Measurements from ENCODE around the gene NPHP4. TPM values are rescaled to one million over a fixed set of nuclear protein-coding genes. Genes with fewer than 3 reads are reported as not detected.

The NPHP4 gene
- total RNA-seq, 1 donor from 2014 or later: 8.6 TPM

DNA sequence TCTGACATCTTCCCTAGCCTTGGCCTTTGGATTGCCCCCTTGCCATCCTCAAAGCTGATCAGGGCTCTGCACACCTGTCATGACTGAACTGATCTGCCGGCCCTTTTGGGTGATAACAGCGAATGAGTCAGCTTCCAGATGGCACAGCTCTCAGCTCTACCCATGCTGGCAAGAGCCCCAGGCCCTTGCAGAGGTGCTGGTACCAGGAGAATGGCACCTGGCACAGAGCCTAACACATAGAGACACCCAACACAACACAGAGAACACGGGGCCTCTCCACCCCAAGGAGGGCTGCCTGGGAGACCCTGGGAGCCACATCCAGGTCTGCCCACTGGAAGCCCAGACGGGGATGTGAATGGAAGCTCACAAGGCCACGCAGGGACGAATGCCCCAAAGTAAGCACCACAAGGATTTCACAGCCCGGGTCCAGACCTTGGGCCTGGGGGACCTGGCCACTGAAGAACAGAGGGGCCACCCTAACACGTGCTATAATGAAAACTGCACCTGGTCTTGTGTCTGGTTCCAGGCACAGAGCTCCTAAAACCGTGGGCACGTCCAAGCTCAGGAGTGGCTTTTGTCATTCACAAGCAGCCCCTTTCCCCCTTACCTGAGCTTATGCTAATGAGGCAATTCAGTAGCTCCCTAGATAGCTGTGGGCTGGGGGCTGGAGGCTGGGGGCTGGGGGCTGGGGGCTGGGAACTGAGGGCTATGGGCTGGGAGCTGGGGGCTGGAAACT lies 160.5 kb downstream of the NPHP4 start:
- no peak for DNase-seq

DNA sequence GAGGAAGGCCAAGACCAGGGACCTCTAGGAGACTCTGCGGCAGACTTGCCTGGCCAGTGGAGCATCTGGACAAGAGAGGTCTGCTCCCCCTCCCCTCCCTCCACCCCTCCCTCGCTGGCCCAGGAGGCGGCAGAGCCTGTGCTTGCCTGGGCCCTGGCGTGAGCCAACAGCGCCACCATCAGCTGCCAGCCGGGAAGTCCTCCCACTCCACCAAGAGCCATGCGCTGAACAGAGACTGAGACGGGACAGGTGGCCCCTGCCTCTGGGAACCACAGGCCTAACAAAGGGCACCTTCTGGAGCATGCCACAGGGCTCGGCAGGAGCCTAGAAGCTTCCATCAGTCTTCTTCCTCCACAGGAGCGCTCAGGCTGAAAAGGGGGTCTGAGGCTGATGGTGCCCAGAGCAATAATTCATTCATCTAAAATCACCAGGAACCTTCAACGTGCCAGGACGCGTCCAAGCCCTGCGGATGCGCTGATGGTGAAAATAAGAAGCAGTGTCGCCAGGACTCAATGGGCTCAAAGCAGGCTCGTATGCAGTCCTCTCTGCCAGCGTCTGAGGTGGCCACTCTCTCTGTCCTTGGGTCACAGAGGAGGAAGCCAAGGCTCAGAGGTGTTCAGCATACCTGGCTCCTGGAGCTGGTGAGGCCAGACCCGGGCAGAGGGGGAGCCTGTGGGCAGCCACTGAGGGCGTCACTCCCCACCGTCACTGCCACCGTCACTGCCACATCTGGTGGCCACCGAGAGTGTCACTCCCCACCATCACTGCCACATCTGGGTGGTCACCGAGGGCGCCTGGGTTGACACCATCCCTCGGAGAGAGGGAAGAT lies 161.2 kb downstream of the NPHP4 start:
- no peak for DNase-seq

DNA sequence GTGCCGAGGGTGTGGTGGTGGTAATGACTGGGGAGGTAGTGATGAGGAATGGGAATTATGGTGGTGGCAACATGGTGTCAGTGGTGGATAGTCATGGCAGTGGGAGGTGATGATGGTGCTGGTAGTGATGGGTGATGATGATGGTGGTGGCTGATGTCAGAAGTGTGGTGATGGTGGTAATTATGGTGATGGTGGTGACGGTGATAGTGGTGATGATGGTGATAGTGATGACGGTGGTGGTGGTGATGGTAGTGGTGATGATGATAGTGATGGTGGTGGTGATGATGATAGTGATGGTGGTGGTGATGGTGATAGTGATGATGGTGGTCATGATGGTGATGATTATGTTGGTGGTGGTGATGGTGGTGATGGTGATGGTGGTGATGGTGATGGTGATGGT lies 162.8 kb downstream of the NPHP4 start:
- DNase-seq: no peak

DNA sequence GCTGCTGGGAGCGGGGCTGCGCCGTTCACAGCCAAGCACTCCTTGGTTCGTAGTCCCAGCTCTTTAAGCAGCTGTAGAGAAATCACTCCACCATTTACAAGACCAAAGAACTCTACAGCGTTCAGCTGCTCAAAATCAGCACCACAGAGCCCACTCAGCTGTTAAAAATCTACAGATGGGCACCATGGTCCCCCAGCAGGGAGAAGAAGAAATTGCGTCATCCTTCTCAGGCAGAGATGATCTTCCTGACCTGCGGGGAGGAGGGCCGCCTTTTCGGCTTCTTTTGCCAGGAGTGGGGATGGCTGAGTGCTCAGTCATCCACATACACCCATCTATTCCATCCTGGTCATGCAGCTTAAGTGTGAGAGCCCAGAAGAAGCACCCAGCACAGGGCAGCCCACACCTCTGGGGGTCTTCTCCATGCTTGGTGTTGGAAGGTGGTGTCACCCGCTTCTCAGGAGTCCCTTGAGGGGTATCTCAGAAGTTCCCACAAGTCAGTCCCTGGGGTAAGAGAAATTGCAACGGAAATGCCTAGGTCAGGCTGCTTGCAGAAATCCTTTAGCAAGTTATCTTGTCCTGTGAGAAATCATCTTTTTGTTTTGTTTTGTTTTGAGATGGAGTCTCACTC lies 163.8 kb downstream of the NPHP4 start:
- DNase-seq: no peak

DNA sequence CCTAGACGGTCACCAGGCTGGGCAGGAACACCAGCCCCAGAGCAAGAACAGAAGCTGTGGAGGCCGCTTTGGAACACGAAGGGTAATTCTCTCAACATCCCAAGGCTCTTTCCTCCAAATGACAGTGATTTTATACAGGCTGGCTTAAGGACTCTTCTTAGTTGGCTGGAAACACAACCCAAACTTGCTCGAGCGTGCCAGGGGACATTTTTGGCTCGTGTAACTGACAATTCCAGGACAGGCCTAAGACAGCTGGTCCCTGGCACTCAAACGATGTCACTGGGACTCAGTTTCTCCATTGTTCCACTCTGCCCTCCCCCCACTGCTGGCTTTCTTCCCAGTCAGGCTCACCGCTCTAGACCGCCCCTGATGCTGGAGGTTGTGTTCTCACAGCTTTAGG lies 164.7 kb downstream of the NPHP4 start:
- DNase-seq: no peak

DNA sequence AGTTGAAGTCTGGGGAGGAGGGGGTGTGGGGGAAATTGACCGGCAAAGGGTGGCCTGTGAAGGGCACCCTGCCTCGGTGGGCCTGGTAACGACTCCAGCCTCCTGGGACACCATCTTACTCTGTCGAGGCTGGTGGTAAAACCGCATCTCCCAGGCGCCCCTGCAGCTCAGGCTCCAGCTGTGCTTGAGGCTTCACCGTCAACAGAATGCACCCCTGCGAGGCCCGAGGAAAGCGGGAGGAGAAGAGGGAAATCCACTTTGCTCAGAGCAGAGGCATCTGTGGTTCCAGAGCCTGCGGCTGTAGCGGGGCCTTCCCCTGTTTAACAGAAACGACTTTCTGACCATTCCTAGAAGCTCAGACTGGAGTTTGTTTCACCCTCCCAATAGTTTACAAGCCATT lies 165.6 kb downstream of the NPHP4 start:
- no peak for DNase-seq

DNA sequence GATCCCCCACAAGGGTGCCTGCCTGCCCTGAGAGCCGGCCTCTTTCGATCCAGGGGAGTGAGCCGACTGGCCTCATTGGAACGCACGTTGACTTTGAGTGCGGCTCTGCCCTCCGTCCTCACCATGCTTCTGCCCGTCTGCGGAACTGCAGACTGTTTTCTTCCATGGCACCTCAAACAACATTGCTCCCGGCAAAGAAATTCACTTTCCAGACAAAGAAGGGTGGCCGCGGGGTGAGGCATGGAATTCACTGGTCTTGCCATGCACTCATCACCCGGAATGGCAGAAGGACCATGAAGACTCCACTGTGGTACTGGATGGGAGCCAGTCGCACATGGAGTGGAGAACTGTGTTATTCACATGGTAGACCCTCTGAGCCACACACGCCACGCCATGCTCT lies 169.5 kb downstream of the NPHP4 start:
- DNase-seq: no peak

DNA sequence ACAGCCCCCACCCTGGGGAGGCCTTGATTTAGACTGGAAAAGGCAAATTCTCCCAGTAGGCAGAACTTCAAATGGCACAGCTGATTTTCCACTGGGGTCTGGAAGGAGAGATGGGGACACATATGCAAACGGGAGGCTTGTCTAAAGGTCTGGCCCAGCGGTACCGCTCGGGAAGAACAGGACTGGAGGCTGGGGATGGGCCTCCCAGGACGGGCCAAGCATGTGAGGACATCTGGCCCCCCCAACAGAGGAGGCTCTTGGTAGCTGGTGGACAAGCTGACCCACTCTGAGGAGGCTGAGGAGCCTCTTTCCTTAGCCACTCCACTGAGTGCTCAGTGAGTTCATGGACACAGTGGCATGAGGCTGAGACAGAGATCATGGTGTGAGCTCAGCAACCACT lies 170.0 kb downstream of the NPHP4 start:
- DNase-seq: no peak

DNA sequence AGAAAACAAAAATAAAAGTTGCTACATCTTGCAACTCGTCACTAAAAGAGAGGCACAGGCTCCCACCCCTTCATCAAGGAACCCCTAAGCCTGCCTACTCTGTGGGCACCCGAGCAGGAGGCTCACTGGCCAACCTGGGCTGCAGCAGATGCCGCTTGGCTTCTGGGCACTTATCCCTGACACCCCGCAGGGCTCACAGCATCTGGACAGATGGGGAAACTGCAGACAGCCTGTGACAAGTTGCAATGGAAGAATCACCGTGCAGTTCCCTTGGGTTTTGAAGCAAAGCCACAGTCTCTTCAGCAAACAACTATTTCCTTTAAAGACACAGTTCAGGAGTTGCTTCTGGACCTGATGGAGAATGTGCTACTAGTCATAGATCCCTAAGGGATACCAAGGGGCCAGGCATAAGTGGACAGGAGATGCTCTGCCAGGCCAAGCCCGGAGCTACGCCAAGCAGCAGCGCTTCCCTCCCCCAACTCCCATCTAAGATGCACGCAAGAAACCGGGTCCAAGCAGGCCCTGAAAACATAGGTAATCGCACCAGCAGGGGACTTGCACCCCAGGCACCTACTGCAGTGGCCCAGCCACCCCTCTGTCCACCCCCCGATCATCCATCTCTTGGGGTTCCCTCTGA lies 170.6 kb downstream of the NPHP4 start:
- no peak for DNase-seq

DNA sequence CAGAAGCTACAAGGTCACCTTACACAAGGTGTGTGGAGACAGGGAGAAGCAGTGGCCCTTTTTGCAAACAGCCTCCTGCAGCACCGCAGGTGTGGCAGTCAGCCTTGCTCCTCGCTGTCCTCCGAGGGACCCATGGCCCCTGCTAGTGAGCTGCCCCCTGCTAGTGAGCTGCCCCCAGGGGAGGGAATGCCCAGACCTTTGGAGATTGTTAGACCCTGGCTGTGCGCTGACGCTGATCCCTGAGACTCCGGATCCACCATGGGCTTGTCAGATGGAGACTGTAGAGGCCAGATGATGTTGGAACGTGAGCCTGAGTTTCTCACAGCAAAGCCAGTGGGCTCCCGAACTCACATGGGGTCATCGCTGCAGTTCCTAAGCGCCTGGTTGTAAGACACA lies 172.2 kb downstream of the NPHP4 start:
- no peak for DNase-seq

DNA sequence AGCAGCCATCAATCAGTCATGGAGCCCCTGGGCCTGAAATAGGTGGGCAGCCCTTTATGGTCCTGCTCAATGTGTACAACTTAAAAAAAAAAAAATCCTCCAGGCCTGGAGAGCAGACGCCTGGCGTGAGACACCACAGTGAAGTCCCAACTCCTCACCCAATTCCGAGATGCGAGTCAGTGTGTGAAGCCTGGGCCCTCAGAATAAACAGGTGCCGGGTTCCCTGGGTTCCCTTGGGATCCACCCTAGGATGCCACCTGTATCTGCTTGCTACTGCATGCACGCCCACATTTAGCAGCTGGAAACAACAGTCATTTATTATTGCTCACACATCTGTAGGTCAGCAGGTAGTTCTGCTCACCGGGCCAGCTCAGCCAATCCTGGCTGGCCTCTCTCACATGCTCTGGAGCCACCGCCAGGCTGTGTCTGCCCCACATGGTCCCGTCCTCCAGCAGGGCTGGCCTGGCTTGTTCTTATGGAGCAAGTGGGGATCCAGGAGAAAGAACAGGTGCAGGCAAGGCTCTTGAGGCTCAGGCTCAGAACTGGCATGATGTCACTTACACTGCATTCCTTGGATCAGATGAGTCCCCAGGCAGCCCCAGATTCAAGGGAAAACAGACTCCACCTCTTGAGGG lies 172.7 kb downstream of the NPHP4 start:
- no peak for DNase-seq

DNA sequence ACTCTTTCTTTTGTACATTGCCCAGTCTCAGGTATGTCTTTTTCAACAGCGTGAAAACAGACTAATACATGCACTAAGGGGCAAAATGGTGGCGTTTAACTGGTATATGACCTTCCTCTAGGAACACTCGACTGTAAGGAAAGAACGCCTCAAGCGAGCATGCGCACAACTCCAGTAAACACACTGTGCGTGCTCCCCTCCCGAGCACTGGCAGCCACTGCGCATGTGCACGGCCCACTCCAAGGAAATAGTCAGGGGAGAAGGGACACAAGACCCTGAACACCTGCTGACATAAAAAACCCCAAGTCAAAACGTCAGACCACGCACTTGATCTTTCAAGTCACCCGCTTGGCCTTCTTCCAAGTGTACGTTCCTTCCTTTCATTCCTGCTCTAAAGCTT lies 173.5 kb downstream of the NPHP4 start:
- DNase-seq: no peak

DNA sequence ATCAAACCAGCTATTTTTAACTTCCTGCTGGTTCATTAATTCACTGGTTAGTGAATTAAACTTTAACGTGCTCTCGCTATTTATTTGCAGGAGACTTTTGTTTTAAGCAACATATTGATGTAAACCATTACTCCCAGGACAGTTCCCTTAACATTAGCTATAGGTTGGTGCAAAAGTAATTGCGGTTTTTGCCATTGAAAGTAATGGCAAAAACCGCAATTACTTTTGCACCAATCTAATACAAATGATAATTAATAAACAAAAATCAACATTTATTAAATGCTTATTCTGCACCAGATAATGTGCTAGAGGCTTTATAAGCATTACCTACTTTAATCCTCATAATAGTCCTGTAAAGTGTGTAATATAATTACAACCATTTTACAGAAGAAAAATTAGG lies 176.5 kb downstream of the NPHP4 start:
- no peak for DNase-seq

DNA sequence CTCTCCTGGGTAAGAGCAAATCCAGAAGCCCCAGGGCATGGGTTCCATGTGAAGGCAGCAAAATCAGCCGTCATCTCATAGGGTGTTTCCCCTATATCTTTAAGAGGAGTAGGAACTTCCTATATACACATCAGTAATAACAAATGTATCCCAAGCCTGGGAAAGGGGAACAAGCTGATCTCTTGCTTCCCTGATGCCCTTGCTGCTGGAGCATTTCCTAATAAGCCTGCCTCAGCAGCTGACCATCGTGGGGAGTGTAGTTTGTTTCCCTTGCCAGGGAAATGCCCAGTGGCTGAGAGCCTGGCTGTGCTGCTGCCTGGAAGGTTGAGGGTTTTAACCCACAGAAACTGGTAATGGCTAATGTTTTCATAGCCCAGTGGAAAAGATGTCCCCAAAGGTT lies 177.0 kb downstream of the NPHP4 start:
- DNase-seq: no peak

DNA sequence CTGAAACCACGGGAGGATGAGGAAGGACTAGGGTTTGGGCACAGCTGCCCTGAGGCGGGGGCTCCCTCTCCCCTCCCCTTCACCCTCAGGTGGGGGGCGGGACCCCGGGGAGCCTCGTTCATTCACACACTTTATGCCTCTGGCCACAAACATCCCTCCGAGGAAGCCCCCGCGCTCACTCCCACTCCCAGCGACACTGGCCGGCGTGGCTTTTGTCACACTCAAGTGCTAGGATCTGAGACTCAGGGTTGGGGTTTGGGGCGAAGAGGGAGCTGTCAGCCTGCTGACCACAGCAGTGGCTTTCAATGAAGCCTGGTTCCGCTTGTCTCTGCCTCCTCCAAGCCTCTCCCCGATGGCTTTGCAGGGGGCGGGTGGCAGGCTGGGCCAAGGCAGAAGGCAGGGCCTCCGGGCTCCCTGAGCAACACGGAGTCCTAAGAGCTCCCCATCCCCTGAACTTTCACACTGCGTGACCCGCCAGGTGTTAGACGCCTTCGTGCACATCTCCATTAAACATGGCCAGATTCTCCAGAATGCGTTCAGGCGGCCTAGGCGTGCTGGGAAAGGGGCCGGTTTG lies 178.1 kb downstream of the NPHP4 start:
- DNase-seq: no peak

DNA sequence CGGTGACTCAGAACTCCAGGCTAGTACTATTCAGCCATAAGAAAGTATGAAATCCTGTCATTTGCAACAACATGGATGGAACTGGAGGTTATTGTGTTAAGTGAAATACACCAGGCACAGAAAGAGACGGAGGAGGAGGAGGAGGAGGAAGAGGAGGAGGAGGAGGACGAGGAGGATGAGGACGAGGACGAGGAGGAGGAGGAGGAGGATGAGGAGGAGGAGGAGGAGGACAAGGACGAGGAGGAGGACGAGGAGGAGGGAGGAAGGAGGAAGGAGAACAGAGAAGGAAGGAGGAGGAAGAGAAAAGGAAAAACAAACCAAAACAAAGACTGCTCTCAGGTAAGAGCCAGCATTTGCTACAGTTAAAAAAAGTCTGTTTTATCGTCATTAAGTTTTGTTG lies 178.7 kb downstream of the NPHP4 start:
- no peak for DNase-seq

Small RNA genes lying within 50 kb of the gene (small RNA-seq; reads per million reads assigned to genes)
- gene MIR4689: not detected

Other genes with a start within 250 kb of the NPHP4 start
- 5.1 TPM for gene KCNAB2, start 53.5 kb upstream of the NPHP4 start, total RNA-seq
- gene CHD5, start 187.9 kb upstream of the NPHP4 start, total RNA-seq: 40.9 TPM
- gene RPL22, start 207.2 kb upstream of the NPHP4 start, total RNA-seq: 371 TPM
- 8.7 TPM for gene RNF207, start 213.7 kb upstream of the NPHP4 start, total RNA-seq
- gene ICMT, start 243.5 kb upstream of the NPHP4 start, total RNA-seq: 21.7 TPM

Measured in occipital lobe (tissue), 3 donors.